Activated CD4-positive, CD25-positive, alpha-beta regulatory T cell treated with anti-CD3 and anti-CD28 coated beads, Interleukin-2, amount 50 U/mL, for 24 hours (primary cell): ENCODE results near the gene SPATA13.
"Not testable (repeated sequence)": the region's sequence is repeated elsewhere in the genome, so short reads cannot be mapped to it uniquely, and the experiment has no call there.

ENCODE experiments used
- ATAC-seq, 2 donors: fragments of 150-1000 bp; cut with Tn5 transposase; one replicate each; pipeline ENCODE4 v1.10.0; 2021; ENCODE audit warnings: mild to moderate bottlenecking in 1 of 2, moderate library complexity in 1 of 2

SPATA13 gene

DNA sequence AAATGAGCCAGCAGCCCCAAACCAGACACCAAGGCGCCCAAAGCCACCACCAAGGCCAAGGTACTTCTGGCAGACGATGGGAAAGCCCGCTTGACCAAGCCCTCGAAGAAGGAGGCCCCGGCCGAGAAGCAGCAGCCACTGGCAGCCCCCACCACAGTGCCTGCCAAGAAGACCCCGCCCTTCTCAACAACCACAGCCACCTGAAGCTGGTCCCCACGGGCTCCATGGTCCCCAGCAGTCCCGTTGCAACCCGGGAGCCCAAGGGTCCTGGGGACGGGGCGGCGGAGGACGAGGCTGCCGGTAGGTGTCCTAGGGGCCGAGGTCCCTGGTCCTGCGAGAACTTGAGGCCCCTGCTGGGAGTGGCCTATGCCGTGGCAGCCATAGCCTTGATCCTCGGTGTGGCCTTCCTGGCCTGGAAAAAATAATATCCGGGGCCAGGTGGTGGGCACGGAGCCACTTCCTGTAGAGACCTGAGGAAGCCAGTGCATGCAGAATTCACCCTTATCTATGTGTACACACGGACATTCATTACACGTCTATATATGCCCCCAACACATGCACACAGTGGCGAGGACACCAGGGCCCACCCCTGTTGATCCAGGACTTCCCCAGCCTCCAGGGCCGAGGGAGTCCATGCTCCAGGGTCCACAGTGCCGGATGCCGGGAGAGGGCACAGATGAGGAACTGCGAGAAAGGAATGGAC is 162.7 kb downstream of the SPATA13 start:
- no peak for ATAC-seq

DNA sequence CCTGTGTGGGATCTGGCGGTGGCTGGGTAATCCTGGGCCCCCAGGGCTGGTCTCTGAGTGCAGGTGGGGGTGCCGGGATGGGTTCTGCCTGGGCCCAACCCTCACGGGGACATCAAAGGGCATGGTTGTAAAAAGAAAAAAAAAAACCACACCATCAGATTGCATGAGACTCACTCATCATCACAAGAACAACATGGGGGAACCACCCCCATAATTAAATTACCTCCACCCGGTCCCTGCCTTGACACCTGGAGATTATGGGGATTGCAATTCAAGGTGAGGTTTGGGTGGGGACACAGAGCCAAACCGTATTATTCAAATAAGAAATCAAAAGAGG is 163.2 kb downstream of the SPATA13 start:
- no peak for ATAC-seq

- not testable (repeated sequence) for ATAC-seq
Observed at GRCh38 chr13:24327598-24327997, 167.1 kb downstream of the SPATA13 start.

GRCh38 chr13:24328145-24328544 is 167.6 kb downstream of the SPATA13 start:
- ATAC-seq: no peak

DNA sequence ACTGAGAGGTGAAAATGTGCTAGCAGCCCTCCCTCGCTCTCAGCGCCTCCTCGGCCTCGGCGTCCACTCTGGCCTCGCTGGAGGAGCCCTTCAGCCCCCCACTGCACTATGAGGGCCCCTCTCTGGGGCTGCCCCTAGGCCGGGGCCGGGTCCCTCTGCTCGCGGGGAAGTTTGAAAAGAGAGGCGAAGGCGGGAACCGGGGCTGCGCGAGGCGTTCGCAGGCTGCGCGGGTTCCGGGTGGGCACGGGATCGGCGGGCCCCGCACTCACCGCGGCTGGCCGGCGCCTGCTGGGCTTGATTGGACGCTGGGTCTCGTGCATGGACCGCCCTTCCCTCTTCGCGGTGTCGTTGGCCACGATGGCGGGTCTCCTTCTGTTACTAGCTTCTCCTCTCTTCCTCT is 178.2 kb downstream of the SPATA13 start:
- no peak for ATAC-seq

- no peak for ATAC-seq
Observed at GRCh38 chr13:24339937-24340607, 179.6 kb downstream of the SPATA13 start.

GRCh38 chr13:24340608-24340955 is 180.1 kb downstream of the SPATA13 start:
- no peak for ATAC-seq

DNA sequence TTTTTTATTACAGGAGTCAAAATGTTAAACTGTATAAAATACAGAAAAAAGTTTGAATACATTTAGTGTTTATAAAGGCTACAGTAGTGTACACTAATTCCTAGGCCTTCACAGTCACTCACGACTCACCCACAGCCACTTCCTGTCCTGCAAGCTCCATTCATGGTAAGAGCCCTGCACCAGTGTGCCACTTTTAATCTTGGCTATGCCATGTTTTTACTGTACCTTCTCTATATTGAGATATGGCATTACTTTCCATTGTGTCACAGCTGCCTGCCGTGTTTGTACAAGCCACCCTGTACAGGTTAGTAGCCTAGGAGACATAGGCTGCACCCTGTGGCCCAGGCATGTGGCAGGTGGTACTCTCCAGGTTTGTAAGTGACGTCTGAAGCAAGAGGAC is 180.9 kb downstream of the SPATA13 start:
- ATAC-seq: no peak

DNA sequence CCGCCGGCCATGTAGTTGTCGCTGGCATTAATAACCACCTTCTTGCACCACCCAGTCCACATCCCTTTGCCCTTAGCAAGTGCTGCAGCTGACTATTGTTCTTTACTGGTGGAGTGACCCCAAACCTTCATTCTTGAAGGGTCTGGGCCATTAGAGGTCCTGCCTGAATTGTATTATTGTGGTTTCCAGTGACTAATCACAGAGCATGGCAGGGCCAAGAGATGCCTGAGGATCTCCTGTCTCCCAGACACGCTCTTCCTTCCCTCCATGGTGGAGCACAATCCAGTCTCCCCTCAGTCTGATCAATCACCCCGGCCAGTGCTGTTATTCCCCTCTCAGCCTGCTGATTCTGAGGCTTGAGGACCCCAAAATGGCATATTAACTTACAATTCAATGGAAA is 187.9 kb downstream of the SPATA13 start:
- ATAC-seq: no peak

GRCh38 chr13:24348797-24349515 is 188.4 kb downstream of the SPATA13 start:
- ATAC-seq: no peak

DNA sequence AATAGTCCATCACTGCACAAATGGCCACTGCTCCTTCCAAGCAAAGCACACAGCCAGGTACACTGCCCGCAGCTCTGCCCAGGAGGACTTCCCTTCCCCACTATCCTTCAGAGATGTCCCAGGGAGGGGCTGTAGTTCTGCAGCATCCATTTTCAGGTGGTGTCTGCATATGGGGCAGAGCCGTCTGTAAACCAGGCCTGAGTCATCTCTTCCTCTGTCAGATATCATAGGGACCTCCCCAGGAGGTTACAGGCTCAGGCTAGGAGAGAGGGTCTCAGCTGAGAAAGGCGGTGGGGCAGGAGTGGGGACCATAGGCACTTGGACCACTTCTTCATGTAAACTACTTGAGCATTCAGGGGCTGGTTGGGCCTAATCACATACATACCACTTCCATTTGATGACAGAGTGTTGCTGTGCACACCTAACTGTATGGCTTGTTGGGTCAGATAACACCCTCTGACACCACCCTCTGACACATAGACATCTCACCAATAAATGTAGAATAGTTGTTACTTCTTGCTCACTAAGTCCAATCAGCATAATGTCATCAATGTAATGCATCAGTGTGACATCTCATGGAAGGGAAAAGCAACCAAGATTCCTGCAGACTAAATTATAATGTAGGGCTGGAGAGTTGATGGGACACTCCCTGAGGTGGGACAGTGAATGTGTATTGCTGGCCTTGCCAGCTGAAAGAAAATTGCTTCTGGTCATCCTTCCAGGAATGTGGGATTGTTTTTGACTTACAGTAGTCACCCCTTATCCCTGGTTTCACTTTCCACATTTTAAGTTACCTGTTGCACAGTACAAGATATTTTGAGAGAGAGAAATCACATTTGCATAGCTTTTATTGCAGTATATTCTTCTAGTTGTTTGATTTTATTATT is 189.5 kb downstream of the SPATA13 start:
- ATAC-seq: not testable (repeated sequence)

DNA sequence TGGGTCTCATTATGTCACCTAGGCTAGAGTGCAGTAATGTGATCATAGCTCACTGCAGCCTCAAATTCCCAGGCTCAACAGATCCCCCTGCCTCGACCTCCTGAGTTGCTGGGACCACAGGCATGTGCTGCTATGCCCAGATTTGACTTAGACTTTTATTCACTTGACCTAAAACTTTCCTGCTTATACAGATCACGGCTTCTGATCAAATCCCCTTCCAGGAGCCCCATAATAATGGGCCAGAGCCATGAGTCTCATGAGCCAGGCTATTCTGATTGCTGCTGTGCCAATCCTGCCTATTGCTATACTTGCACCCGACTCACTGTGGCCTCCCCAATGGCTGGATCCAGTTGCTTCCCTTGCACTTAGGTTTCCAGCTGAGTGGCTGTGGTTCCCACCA is 190.9 kb downstream of the SPATA13 start:
- ATAC-seq: no peak

- no peak for ATAC-seq
Observed at GRCh38 chr13:24353736-24354135, 193.2 kb downstream of the SPATA13 start.

DNA sequence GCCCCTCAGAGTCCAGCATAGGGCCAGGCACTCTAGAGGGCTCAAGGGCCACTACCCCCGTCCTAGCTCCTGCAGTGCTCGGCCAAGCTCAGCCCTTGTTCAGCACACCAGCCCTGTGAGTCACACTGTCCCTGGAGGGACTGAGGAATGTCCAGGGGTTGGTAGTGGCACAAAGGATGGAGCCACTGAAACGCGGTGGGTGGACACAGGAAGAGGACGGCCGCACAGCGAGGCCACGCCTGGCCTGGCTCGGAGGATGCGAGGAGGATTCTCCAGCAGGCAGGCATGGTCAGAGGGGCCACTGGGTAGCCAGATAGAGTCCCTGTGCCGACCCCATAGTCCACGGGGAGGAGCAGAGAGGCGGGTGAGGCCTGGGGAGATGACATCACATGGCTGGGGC is 194.6 kb downstream of the SPATA13 start:
- ATAC-seq: no peak

DNA sequence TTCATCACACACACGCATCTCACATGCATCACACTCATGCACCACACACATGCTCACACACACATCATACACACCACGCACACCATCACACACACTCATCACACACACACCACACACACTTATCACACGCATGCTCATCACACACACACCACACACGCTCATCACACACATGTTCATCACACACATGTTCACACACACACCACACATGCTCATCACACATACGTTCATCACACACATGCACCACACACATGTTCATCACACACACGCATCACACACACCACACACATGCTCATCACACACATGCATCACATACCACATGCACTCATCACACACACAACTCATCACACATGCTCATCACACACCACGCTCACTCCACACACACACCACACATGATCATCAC is 195.8 kb downstream of the SPATA13 start:
- ATAC-seq: no peak
